ENCODE data around the gene NPTXR.
A peak's percentile ranks its signal among the peaks of the same experiment; 100 is the strongest.
"Not testable (repeated sequence)": the region's sequence is repeated elsewhere in the genome, so short reads cannot be mapped to it uniquely, and the experiment has no call there.

NPTXR gene

DNA sequence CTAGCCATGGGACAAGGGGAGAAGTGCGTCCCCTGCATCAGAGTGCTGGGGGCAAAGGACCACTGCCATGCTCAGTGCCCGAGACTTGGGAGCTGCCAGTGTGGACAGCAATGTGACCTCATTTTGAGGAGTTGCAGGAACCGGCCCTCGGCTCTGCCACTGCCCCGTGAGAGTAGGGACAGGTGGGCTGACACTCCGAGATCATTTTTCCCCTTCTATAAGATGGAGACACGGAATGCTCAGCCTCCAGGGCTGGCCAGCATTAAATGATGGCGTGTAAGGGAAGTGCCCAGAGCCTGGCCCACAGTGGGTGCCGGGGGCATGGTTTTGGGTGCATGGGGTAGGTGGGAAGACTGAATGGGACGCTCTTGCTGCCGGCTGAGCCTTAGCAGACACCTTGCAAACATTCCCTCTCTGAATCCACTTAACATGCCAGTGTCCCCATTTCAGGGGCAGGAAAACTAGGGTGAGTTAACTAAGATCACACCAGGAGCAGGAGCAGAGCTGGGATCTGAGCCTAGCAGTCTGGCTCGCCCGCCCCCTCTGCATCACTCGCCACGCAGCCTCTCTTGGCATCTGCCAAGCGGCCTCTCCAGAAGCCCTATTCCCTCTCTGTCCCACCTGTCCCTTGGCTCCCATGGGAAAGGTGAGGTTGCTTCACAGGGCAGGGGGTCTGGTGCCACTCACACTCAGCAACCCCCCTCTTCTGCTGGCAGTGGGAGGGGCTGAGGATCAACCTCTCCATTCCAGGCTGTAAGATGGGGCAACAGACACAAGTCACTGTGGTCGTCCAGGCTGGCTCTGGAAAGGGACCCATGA, 13.6 kb downstream of the NPTXR start:
- no peak for DNase-seq

DNA sequence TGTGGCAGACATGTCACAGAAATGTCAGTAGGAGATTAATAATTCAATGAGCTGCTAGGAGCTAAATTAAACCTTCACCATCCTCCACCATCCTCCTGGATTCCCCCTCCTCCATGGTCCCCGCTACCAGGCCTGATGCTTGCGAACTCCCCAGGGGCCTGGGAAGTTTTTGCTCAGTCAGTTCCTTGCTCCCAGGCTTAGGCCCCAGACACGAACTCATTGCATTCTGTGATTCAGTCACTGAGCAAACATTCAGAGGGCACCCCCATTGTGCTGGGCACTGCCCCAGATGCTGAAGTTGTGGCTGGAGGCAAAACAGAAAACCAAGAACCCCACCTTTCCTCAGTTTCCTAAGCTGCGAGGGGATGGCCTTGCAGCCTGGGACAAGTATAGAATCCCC, 14.3 kb downstream of the NPTXR start:
- DNase-seq, result no peak

GRCh38 chr22:38828616-38829205, 15.1 kb downstream of the NPTXR start:
- DNase-seq, result no peak

GRCh38 chr22:38828191-38828590, 15.6 kb downstream of the NPTXR start:
- no peak for DNase-seq

- no peak for DNase-seq
Measured at GRCh38 chr22:38827510-38827909, 16.3 kb downstream of the NPTXR start.

- DNase-seq, result no peak
Measured at GRCh38 chr22:38826801-38827200, 17.0 kb downstream of the NPTXR start.

- DNase-seq, result no peak
Measured at GRCh38 chr22:38826386-38826785, 17.4 kb downstream of the NPTXR start.

GRCh38 chr22:38824585-38824984, 19.2 kb downstream of the NPTXR start:
- peak; percentile 27 to 39 for DNase-seq

DNA sequence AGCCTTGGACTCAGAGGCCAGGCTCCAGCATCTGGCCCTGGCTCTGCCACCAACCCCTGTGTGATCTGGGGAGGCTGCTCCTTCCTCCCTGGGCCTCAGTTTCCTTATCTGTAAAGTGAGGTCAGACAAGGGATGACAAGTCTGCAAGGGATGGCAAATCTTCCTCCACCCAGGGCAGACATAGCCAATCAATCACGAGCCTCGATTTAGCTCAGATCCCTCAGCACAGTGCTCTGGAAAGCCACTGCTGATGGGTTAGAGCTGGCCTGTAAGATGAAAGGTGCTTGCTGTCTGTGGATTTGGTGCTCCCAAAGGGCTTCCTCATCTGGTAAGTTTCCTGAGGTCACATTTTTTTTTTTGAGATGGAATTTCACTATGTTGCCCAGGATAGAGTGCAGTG, 20.2 kb downstream of the NPTXR start:
- no peak for DNase-seq

GRCh38 chr22:38823076-38823475, 20.8 kb downstream of the NPTXR start:
- no peak for DNase-seq

GRCh38 chr22:38820020-38820419, 23.8 kb downstream of the NPTXR start:
- no peak for DNase-seq

DNA sequence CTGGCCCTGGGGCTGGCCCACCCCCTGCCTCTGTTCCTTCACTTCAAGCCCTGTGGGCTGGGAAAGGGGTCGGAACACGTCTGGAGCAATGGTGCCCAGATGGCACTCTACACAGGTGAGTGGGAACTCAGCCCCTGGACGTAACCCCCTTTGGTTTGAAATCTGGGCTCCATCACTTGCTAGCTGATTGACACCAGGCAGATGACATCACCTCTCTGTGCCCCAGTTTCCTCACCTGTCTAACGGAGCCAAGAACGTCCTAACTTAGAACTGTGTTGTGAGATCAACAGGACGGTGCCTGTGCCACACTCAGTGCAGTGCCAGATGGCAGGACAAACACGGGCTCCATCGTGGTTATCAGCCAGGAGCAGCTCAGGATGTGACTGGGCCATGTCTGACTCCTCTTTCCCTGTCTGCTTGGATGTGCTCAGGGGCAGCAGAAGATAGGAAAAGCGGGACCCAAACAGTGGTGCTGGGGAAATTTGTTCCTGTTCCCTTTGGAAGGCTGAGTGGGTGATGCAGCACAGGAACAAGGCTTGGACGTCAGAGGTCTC, 24.4 kb downstream of the NPTXR start:
- no peak for DNase-seq

GRCh38 chr22:38817196-38817595, 26.6 kb downstream of the NPTXR start:
- DNase-seq, result no peak

DNA sequence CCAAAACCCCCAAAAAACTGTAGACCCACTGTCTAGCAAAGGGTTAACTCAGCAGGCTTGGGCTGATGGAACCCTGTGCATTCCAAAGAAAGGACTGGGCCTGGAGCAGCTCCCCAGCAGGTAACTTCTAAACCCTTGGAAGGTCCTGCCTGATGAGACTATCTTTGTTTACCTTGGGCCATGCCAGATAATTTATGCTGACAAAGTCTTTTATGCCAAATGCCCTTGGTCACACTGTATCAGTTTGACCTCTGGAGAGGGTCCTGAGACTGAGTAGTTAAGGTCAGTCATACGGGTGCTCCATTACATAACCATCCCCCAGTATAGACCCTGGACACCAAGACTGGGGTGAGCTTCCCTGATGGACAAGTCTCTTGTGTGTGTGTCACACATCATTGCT, 28.0 kb downstream of the NPTXR start:
- no peak for DNase-seq

DNA sequence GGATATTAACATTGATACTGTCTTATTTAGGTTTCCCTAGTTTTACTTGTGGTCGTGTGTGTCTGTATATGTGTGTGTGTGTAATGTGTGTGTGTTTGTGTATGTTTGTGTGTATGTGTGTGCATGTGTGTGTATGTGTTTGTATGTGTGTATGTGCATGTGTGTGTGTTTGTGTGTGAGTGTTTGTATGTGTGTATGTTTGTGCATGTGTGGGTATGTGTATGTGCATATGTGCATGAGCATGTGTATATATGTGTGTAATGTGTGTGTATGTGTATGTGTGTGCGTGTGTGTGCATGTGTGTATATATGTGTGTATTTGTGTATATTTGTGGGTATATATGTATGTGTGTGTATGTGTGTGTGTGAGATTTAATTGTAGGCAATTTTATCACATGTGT, 32.6 kb downstream of the NPTXR start:
- no peak for DNase-seq

GRCh38 chr22:38805041-38805593, 38.7 kb downstream of the NPTXR start:
- DNase-seq, result not testable (repeated sequence)

DNA sequence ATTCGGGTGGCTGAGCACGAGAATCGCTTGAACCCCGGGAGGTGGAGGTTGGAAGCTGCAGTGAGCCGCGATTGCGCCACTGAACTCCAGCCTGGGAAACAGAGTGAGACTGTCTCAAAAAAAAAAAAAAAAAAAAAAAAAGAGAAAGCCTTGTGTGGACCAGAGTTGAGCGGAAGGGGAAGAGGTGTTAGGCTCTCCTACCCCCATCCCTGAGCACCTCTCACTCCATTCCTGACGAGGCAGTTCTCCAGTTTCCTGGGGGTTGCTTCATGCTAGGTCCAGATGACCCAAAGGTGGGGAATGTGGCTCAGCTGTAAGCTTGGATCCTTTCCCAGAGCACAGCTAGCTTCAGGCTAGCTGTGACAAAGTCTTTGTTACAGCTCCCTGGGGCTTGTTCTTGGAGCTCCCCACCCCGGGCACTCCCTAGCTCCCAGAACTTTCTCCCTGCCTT, 41.1 kb downstream of the NPTXR start:
- DNase-seq, result no peak

- DNase-seq, result no peak
Measured at GRCh38 chr22:38799265-38800002, 44.4 kb downstream of the NPTXR start.

DNA sequence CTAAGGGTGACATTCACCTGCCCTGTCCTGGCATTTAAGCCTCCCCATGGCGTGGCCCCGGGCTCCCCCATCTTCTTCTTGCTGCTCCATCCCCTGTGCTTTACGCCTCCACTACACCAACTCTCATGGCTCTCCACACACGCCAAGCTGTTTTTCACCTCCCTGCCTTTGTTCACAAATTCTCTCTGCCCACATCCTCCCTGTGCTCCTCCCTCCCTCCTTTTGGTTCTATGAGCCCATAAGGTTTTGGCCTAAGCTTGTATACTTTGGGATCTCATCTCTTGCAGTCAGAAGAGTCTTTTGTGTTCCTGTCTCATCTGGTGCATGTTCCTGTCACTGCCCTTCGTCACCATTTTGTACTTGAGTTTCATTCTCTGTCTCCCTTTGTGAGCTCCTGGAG, 45.3 kb downstream of the NPTXR start:
- DNase-seq, result no peak

DNA sequence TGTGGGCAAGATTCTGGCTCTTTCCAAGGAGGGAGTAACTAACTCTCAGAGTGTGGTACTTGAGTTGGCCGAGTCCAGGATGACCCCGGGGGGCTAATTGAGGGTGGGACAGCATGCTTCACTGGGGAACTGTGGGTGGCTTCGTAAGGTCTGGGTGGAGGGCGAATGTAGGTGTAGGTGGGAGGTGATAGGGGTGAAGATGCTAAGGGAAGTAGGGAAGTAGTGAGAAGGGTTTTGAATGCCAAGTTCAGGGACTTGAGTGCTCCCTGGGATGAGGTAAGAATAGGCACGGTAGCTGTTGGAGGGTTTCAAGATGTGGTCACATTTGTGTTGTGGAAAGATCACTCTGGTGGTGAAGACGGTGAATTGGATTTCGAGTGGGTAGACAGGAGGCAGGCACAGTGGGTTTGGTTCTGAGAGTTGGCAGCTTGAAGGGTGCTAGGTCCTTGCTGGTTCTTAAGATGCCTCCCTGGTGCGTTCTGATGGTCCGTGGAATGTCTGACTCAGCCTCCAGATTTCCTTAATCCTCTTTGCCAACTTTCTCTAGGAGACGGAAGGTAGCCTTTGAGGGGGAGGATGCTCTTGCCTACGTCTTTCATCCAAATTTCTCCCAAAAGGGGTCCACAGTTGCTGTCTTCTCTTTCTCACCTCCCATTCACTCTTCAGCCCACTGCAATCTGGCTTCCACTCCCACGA, 47.4 kb downstream of the NPTXR start:
- DNase-seq, result no peak

DNA sequence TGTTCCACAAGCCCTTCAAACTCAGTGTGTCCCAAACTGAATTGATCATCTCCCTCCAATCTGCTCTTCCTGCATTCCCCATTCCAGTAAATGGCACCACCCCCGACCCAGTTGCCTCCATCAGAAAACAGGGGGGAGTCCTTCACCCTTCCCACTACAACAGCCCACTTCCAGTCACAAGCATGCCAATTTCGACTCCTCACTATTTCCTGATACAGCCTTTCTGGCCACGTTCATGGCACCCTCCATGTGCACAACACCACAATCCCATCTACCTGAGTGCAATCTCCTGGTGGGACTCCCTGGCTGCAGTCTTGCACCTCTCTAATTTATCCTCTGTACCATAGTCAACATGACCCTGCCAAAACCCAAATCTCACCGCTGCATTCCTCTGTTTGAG, 48.3 kb downstream of the NPTXR start:
- DNase-seq, result no peak

DNA sequence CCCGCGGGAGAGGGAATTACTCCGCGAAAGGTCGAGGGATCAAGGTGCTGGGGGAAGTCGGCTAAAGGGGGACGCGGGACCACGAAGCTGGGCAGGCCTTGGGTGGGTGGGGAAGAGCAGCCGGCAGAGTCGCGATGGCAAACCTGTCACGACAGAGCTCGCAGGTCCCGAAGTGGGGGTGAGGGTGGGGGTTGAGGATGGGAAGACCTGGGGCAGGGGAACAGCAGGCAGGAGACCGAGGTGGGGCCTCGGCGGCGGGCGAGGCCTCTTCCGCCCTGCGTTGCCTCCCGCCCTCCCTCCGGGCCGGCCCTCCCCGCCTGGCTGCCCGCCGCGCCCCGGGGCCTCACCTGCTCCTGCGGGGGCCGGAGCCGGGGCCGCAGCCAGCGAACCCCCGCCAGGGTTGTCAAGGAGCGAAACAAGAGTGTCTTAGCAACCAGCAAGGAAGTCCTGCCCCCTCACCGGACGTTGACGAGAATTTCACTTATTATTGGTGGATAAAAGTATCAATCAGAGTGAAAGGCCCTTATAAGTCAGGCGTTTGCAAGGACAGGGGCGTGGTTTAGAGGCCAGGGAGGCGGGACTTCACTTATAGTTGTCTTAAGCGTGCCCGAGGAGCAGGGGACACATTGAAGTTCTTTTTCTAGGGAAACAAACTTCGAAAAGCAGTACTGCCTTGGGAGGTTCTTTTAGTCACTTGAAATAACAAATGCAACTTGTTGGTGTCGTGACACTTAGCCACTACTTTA, 49.9 kb downstream of the NPTXR start, which contains the start of gene DNAL4:
Gene DNAL4, minus strand, starts transcription at position 423 of the 746 bp plus-strand sequence. CDS start 11,412 bp downstream, outside the sequence.
- peak; percentile 94 to 96 for DNase-seq

Data from activated CD4-positive, alpha-beta T cell treated with anti-CD3 and anti-CD28 coated beads, Interleukin-2, amount 50 U/mL, for 48 hours (primary cell).